Spleen (tissue), 11 donors: ENCODE data around the gene ZNF324B. TPM values are rescaled to one million over a fixed set of nuclear protein-coding genes. Genes with fewer than 3 reads are reported as not detected.

ENCODE experiments used
- DNase-seq: peaks from one replicate; pipeline ENCODE4 v3.0.0-alpha.2; 2020
- H3K27ac ChIP-seq, 8 donors: fragments of 200-600 bp; sonication (generic) in 7 of 8; 1 replicate in 4 of 8; 2 replicates in 4 of 8; pipeline versions ENCODE4 v1.5.0 to v1.8.0; 2016 to 2021; ENCODE audit warnings: inconsistent platforms in 4 of 8, mild to moderate bottlenecking in 4 of 8, moderate library complexity in 1 of 8
- H3K27me3 ChIP-seq, 7 donors: fragments of 200-600 bp; sonication (generic) in 6 of 7; replicated peaks in 1 of 7; 1 replicate in 4 of 7; 2 replicates in 3 of 7; pipeline versions ENCODE4 v1.5.0 to v1.8.0; 2016 to 2021; ENCODE audit warnings: inconsistent platforms in 3 of 7, mild to moderate bottlenecking in 1 of 7
- H3K36me3 ChIP-seq, 6 donors: fragments of 200-600 bp; sonication (generic) in 5 of 6; 1 replicate in 4 of 6; 2 replicates in 2 of 6; pipeline versions ENCODE4 v1.5.0 to v1.8.0; 2016 to 2021; ENCODE audit warnings: inconsistent platforms in 2 of 6
- H3K4me1 ChIP-seq, 6 donors: fragments of 200-600 bp; sonication (generic) in 5 of 6; 1 replicate in 3 of 6; 2 replicates in 3 of 6; pipeline versions ENCODE4 v1.5.0 to v1.8.0; 2016 to 2021; ENCODE audit warnings: inconsistent platforms in 3 of 6
- H3K4me3 ChIP-seq, 8 donors: fragments of 200-600 bp; sonication (generic) in 7 of 8; 1 replicate in 4 of 8; 2 replicates in 4 of 8; pipeline versions ENCODE4 v1.5.0 to v1.8.0; 2016 to 2021; ENCODE audit warnings: inconsistent platforms in 4 of 8, mild to moderate bottlenecking in 4 of 8, moderate library complexity in 2 of 8
- H3K9me3 ChIP-seq, 8 donors: fragments of 200-600 bp; sonication (generic) in 7 of 8; 1 replicate in 4 of 8; 2 replicates in 4 of 8; pipeline versions ENCODE4 v1.5.0 to v1.8.0; 2016 to 2021; ENCODE audit warnings: inconsistent platforms in 4 of 8
- CTCF ChIP-seq, 11 experiments: fragments of 200-600 bp in 7 of 11; fragments of 450-650 bp in 4 of 11; sonication (generic) in 4 of 11; IDR thresholded peaks in 8 of 11; conservative IDR thresholded peaks in 3 of 11; 1 replicate in 7 of 11; 2 replicates in 4 of 11; pipeline versions ENCODE4 v1.4.0 to v1.8.0; 2016 to 2021; ENCODE audit warnings: antibody characterized with exemption in 11 of 11, inconsistent platforms in 4 of 11, mild to moderate bottlenecking in 1 of 11
- POLR2A ChIP-seq, 3 donors: fragments of 450-650 bp; IDR thresholded peaks; one replicate each; pipeline ENCODE4 v1.5.1; 2017; ENCODE audit warnings: antibody characterized with exemption in 3 of 3, mild to moderate bottlenecking in 1 of 3
- POLR2AphosphoS5 ChIP-seq, 3 donors: sonication (generic); formaldehyde crosslinking; IDR thresholded peaks; one replicate each; pipeline ENCODE4 v1.5.1; 2017; ENCODE audit warnings: antibody characterized with exemption in 3 of 3
- WGBS, 5 donors: extraction: QIAGEN DNeasy Blood & Tissue Kit in 3 of 5; methylation state at CpG; one replicate each; pipeline versions ENCODE4 v1.1.5 to v1.1.7; 2013 to 2018; 5-methylcytosine and 5-hydroxymethylcytosine counted together
- intact Hi-C: fragments of 100-400 bp; cut with DNase I; formaldehyde crosslinking; loops from one replicate; pipeline ENCODE4 v1.15.0; 2023; ENCODE audit warnings: low total_unique reads
- polyA plus RNA-seq, 3 donors: library from polyadenylated mRNA; stranded (reverse); fragments of 200-250 nt; gene quantifications; one replicate each; pipeline ENCODE4 v1.2.1, GENCODE V29; 2013
- total RNA-seq, 7 donors: library from RNA; depleted of rRNA in 3 of 7; stranded (reverse); fragments of >200 nt in 3 of 7; fragmentation: NEBNext Ultra II Directional in 4 of 7; extraction: Animal tissue kit (Norgen Biotek cat#: 25700) in 4 of 7; gene quantifications; one replicate each; pipeline versions ENCODE4 v1.1.0 to v1.2.1, GENCODE V29; 2016 to 2021
- donor health status: healthy with polysubstance abuse.
- donor health status: DM: no; HTN: no; CAD: no; lungs with moderate emphysema.
- donor health status: DM: no; HTN: no; CAD: no.
- donor health status: Bipolar disorder and iron deficiency.
- donor health status: healthy.
- donor health status: DM: no; HTN: no; CAD: no.
- donor health status: DM: yes; HTN: yes; CAD: no.

ZNF324B gene
- total and polyA plus RNA-seq, 10 donors = 0.98 to 12.5 (median 7.8) TPM

GRCh38 chr19:58416604-58417003, 34.8 kb upstream of the ZNF324B start:
- H3K36me3 ChIP-seq = peaks cover 0 to 58% (median 29%) of the 10 kb centered on the region in 6 donors

GRCh38 chr19:58417071-58417470, 34.4 kb upstream of the ZNF324B start:
- Histone ChIP-seq H3K36me3 (peaks cover 0 to 58% (median 29%) of the 10 kb centered on the region in 6 donors), H3K9me3 (peaks cover 0 to 10% (median 0%) of the 10 kb centered on the region in 8 donors), H3K4me1 (no peaks in the 10 kb centered on the region), H3K27ac (no peak overlapping the region), H3K4me3 (no peak overlapping the region), H3K27me3 (no peaks in the 10 kb centered on the region)
- no peak for TF ChIP-seq POLR2AphosphoS5 (IDR thresholded peaks at IDR 0.05)
- TF ChIP-seq CTCF (IDR thresholded peaks at IDR 0.05 in 8 of 11, conservative IDR thresholded peaks at IDR 0.05 in 3 of 11) = no peak
- no peak for TF ChIP-seq POLR2A (IDR thresholded peaks at IDR 0.05)
- WGBS, 5 donors = 94 to 97% (median 96%) methylated on average over 7 of the region's 7 CpGs
- intact Hi-C loops = no loop called here
- DNase-seq = no peak

More at GRCh38 chr19:58416604-58417003, 34.8 kb upstream of the ZNF324B start:
- TF ChIP-seq POLR2A (IDR thresholded peaks at IDR 0.05) (no peak), CTCF (IDR thresholded peaks at IDR 0.05 in 8 of 11, conservative IDR thresholded peaks at IDR 0.05 in 3 of 11) (no peak), POLR2AphosphoS5 (IDR thresholded peaks at IDR 0.05) (no peak)
- no peak overlapping the region for H3K27ac ChIP-seq
- no peak overlapping the region for H3K4me3 ChIP-seq
- WGBS, 5 donors = 96 to 98% (median 97%) methylated on average over 5 of the region's 5 CpGs
- H3K9me3 ChIP-seq = peaks cover 0 to 10% (median 0%) of the 10 kb centered on the region in 8 donors
- H3K27me3 ChIP-seq = no peaks in the 10 kb centered on the region
- no peak for DNase-seq
- no peaks in the 10 kb centered on the region for H3K4me1 ChIP-seq
- intact Hi-C loops = no loop called here

GRCh38 chr19:58428617-58429016, 22.8 kb upstream of the ZNF324B start:
- DNase-seq = no peak
- no peaks in the 10 kb centered on the region for H3K27me3 ChIP-seq
- intact Hi-C loops = no loop called here
- WGBS, 5 donors = 68 to 100% (median 95%) methylated on average over 1 of the region's 1 CpG
- no peaks in the 10 kb centered on the region for H3K4me1 ChIP-seq
- TF ChIP-seq CTCF (IDR thresholded peaks at IDR 0.05 in 8 of 11, conservative IDR thresholded peaks at IDR 0.05 in 3 of 11) = no peak
- no peak for TF ChIP-seq POLR2AphosphoS5 (IDR thresholded peaks at IDR 0.05)
- H3K36me3 ChIP-seq = peaks cover 2 to 34% (median 7%) of the 10 kb centered on the region in 6 donors
- H3K27ac ChIP-seq = no peak overlapping the region
- H3K4me3 ChIP-seq = no peak overlapping the region
- peaks cover 38 to 95% (median 83%) of the 10 kb centered on the region in 8 donors for H3K9me3 ChIP-seq

GRCh38 chr19:58429745-58430144, 21.7 kb upstream of the ZNF324B start:
- Histone ChIP-seq H3K27me3 (no peaks in the 10 kb centered on the region), H3K27ac (no peak overlapping the region), H3K4me3 (no peak overlapping the region), H3K4me1 (no peaks in the 10 kb centered on the region), H3K9me3 (peaks cover 50 to 100% (median 92%) of the 10 kb centered on the region in 8 donors), H3K36me3 (peaks cover 13 to 46% (median 18%) of the 10 kb centered on the region in 6 donors)
- DNase-seq = no peak
- intact Hi-C loops = no loop called here
- TF ChIP-seq POLR2A (IDR thresholded peaks at IDR 0.05) (no peak), CTCF (IDR thresholded peaks at IDR 0.05 in 8 of 11, conservative IDR thresholded peaks at IDR 0.05 in 3 of 11) (no peak), POLR2AphosphoS5 (IDR thresholded peaks at IDR 0.05) (no peak)
